Common myeloid progenitor, CD34-positive (primary cell): ENCODE measurements around the gene ADD1.
A peak's percentile ranks its signal among the peaks of the same experiment; 100 is the strongest.

Source experiments
- CTCF ChIA-PET: fragments of 350-600 bp; sonication (Branson Sonifier 250); formaldehyde crosslinking; loops from one replicate; lab custom pipeline; 2021; ENCODE audit warnings: antibody characterized with exemption; lab: Charles Lee
- POLR2A ChIA-PET: fragments of 350-600 bp; sonication (Branson Sonifier 250); formaldehyde crosslinking; loops from one replicate; lab custom pipeline; 2021; ENCODE audit warnings: antibody characterized with exemption; lab: Charles Lee
- DNase-seq, 3 donors: peaks; one replicate each; pipeline versions ENCODE4 v3.0.0 to v3.0.0-alpha.2; 2013
- H3K27ac ChIP-seq, 2 experiments: 1 replicate in 1 of 2; 2 replicates in 1 of 2; pipeline ENCODE4 v1.7.0; 2013; ENCODE audit warnings: inconsistent platforms in 2 of 2, low read length in 2 of 2, mild to moderate bottlenecking in 2 of 2, low read depth in 1 of 2, moderate library complexity in 1 of 2; ENCODE audit not compliant: severe bottlenecking in 2 of 2, insufficient read depth in 1 of 2, poor library complexity in 1 of 2
- H3K27me3 ChIP-seq, 5 experiments: replicated peaks in 2 of 5; 1 replicate in 3 of 5; 2 replicates in 2 of 5; pipeline versions ENCODE4 v1.6.1 to v1.7.0; 2013; ENCODE audit warnings: low read length in 4 of 5, mild to moderate bottlenecking in 2 of 5, moderate library complexity in 2 of 5, inconsistent platforms in 1 of 5; ENCODE audit not compliant: insufficient read depth in 5 of 5, control insufficient read depth in 4 of 5
- H3K36me3 ChIP-seq, 4 experiments: 1 replicate in 2 of 4; 2 replicates in 2 of 4; pipeline versions ENCODE4 v1.6.1 to v1.7.0; 2013; ENCODE audit warnings: low read length in 3 of 4, control low read depth in 1 of 4, mild to moderate bottlenecking in 1 of 4; ENCODE audit not compliant: control insufficient read depth in 4 of 4, insufficient read depth in 4 of 4
- H3K4me1 ChIP-seq, 4 experiments: 1 replicate in 3 of 4; 2 replicates in 1 of 4; pipeline versions ENCODE4 v1.6.1 to v1.7.1; 2013; ENCODE audit warnings: low read length in 3 of 4, mild to moderate bottlenecking in 3 of 4, control low read depth in 1 of 4, inconsistent platforms in 1 of 4, moderate library complexity in 1 of 4; ENCODE audit not compliant: control insufficient read depth in 4 of 4, insufficient read depth in 4 of 4; ENCODE audit errors: control extremely low read depth in 1 of 4
- H3K4me3 ChIP-seq, 7 experiments: 1 replicate in 4 of 7; 2 replicates in 3 of 7; pipeline versions ENCODE4 v1.5.1 to v1.7.0; 2013; ENCODE audit warnings: mild to moderate bottlenecking in 7 of 7, low read length in 6 of 7, moderate library complexity in 6 of 7, inconsistent platforms in 2 of 7, low read depth in 2 of 7, control low read depth in 1 of 7; ENCODE audit not compliant: insufficient read depth in 4 of 7, control insufficient read depth in 1 of 7; ENCODE audit errors: extremely low read depth in 1 of 7
- H3K9me3 ChIP-seq, 5 experiments: 1 replicate in 4 of 5; 2 replicates in 1 of 5; pipeline versions ENCODE4 v1.6.1 to v1.7.1; 2013; ENCODE audit warnings: low read length in 4 of 5, mild to moderate bottlenecking in 2 of 5, inconsistent platforms in 1 of 5, low read depth in 1 of 5, moderate library complexity in 1 of 5; ENCODE audit not compliant: control insufficient read depth in 4 of 5, insufficient read depth in 2 of 5; ENCODE audit errors: control extremely low read depth in 1 of 5
- WGBS: methylation state at CpG from one replicate; pipeline ENCODE4 v1.1.5; 2013; ENCODE audit not compliant: insufficient coverage; 5-methylcytosine and 5-hydroxymethylcytosine counted together

ADD1 gene

GRCh38 chr4:2924765-2925301, 81.2 kb downstream of the ADD1 start:
- ChIA-PET CTCF (interaction anchor here (0.9 to 4.4 kb wide), 3 partner anchors 11 to 163 kb away, joined by 3 to 16 read pairs (median 3); no protein-coding TSS in a partner anchor), POLR2A (no interaction called here)
- peaks cover 0 to 13% (median 7%) of the 10 kb centered on the region in 4 experiments for H3K4me1 ChIP-seq
- H3K9me3 ChIP-seq, result no peaks in the 10 kb centered on the region
- 100% methylated on average over 5 of the region's 7 CpGs for WGBS
- H3K27ac ChIP-seq, result peak overlapping the region in 1 of 2 experiments; percentile 32
- DNase-seq, result no peak
- peaks cover 3 to 70% (median 44%) of the 10 kb centered on the region in 4 experiments for H3K36me3 ChIP-seq
- no peaks in the 10 kb centered on the region for H3K27me3 ChIP-seq
- no peak overlapping the region for H3K4me3 ChIP-seq

- POLR2A ChIA-PET, result no interaction called here
- no peak for DNase-seq
- H3K4me1 ChIP-seq, result peaks cover 0 to 13% (median 7%) of the 10 kb centered on the region in 4 experiments
- H3K9me3 ChIP-seq, result no peaks in the 10 kb centered on the region
- H3K27me3 ChIP-seq, result no peaks in the 10 kb centered on the region
- CTCF ChIA-PET, result interaction anchor here (0.9 to 4.4 kb wide), 3 partner anchors 10 to 163 kb away, joined by 3 to 16 read pairs (median 3); no protein-coding TSS in a partner anchor
- H3K27ac ChIP-seq, result no peak overlapping the region
- WGBS, result 100% methylated on average over 3 of the region's 5 CpGs
- peaks cover 3 to 73% (median 50%) of the 10 kb centered on the region in 4 experiments for H3K36me3 ChIP-seq
- no peak overlapping the region for H3K4me3 ChIP-seq
These were observed 81.9 kb downstream of the ADD1 start for GRCh38 chr4:2925496-2925895.

- DNase-seq, result no peak
- Histone ChIP-seq H3K4me1 (peaks cover 0 to 13% (median 8%) of the 10 kb centered on the region in 4 experiments), H3K36me3 (peaks cover 3 to 80% (median 55%) of the 10 kb centered on the region in 4 experiments), H3K9me3 (no peaks in the 10 kb centered on the region), H3K27me3 (no peaks in the 10 kb centered on the region), H3K4me3 (no peak overlapping the region), H3K27ac (no peak overlapping the region)
- 95% methylated on average over 26 of the region's 41 CpGs for WGBS
- CTCF ChIA-PET, result no interaction called here
- POLR2A ChIA-PET, result no interaction called here
These were observed 82.6 kb downstream of the ADD1 start for GRCh38 chr4:2925931-2926860.

- no peak overlapping the region for H3K27ac ChIP-seq
- no peak for DNase-seq
- CTCF ChIA-PET, result interaction anchor here (1.4 kb wide), 1 partner anchor 13 kb away, joined by 5 read pairs; no protein-coding TSS in a partner anchor
- no peak overlapping the region for H3K4me3 ChIP-seq
- no peaks in the 10 kb centered on the region for H3K9me3 ChIP-seq
- H3K4me1 ChIP-seq, result peaks cover 0 to 21% (median 17%) of the 10 kb centered on the region in 4 experiments
- WGBS, result 96% methylated on average over 18 of the region's 18 CpGs
- no peaks in the 10 kb centered on the region for H3K27me3 ChIP-seq
- POLR2A ChIA-PET, result no interaction called here
- H3K36me3 ChIP-seq, result peaks cover 3 to 83% (median 58%) of the 10 kb centered on the region in 4 experiments
These were observed 83.5 kb downstream of the ADD1 start for GRCh38 chr4:2927016-2927695.

- H3K27me3 ChIP-seq, result no peaks in the 10 kb centered on the region
- POLR2A ChIA-PET, result no interaction called here
- CTCF ChIA-PET, result interaction anchor here (0.9 to 1.4 kb wide), 2 partner anchors 14 to 21 kb away, joined by 3 to 5 read pairs; no protein-coding TSS in a partner anchor
- no peak overlapping the region for H3K27ac ChIP-seq
- H3K4me1 ChIP-seq, result peaks cover 0 to 21% (median 20%) of the 10 kb centered on the region in 4 experiments
- WGBS, result 93% methylated on average over 10 of the region's 12 CpGs
- H3K9me3 ChIP-seq, result no peaks in the 10 kb centered on the region
- H3K36me3 ChIP-seq, result peaks cover 3 to 85% (median 56%) of the 10 kb centered on the region in 4 experiments
- no peak overlapping the region for H3K4me3 ChIP-seq
- DNase-seq, result no peak
These were observed 84.0 kb downstream of the ADD1 start for GRCh38 chr4:2927696-2928075.

GRCh38 chr4:2928242-2929176, 84.9 kb downstream of the ADD1 start:
- H3K27ac ChIP-seq, result peak overlapping the region in 1 of 2 experiments; percentile 5
- DNase-seq, result no peak
- 95% methylated on average over 27 of the region's 32 CpGs for WGBS
- peaks cover 0 to 25% (median 23%) of the 10 kb centered on the region in 4 experiments for H3K4me1 ChIP-seq
- no peaks in the 10 kb centered on the region for H3K27me3 ChIP-seq
- no peak overlapping the region for H3K4me3 ChIP-seq
- ChIA-PET CTCF (interaction anchor here (0.9 to 1.4 kb wide), 3 partner anchors 14 to 20 kb away, joined by 3 to 5 read pairs (median 3); no protein-coding TSS in a partner anchor), POLR2A (no interaction called here)
- no peaks in the 10 kb centered on the region for H3K9me3 ChIP-seq
- peaks cover under 1 to 81% (median 50%) of the 10 kb centered on the region in 4 experiments for H3K36me3 ChIP-seq
